Inflammatory macrophage treated with lipopolysaccharide for 4 hours (primary cell): ENCODE measurements around the gene RABL6.
"Not testable (repeated sequence)": the region's sequence is repeated elsewhere in the genome, so short reads cannot be mapped to it uniquely, and the experiment has no call there.

ENCODE experiments used
- DNase-seq: peaks from one replicate; pipeline ENCODE4 v3.0.0-alpha.2; 2020

The RABL6 gene

GRCh38 chr9:136823136-136824046 lies 15.6 kb downstream of the RABL6 start:
- DNase-seq = no peak

GRCh38 chr9:136824496-136825225 lies 16.9 kb downstream of the RABL6 start:
- DNase-seq = no peak

DNA sequence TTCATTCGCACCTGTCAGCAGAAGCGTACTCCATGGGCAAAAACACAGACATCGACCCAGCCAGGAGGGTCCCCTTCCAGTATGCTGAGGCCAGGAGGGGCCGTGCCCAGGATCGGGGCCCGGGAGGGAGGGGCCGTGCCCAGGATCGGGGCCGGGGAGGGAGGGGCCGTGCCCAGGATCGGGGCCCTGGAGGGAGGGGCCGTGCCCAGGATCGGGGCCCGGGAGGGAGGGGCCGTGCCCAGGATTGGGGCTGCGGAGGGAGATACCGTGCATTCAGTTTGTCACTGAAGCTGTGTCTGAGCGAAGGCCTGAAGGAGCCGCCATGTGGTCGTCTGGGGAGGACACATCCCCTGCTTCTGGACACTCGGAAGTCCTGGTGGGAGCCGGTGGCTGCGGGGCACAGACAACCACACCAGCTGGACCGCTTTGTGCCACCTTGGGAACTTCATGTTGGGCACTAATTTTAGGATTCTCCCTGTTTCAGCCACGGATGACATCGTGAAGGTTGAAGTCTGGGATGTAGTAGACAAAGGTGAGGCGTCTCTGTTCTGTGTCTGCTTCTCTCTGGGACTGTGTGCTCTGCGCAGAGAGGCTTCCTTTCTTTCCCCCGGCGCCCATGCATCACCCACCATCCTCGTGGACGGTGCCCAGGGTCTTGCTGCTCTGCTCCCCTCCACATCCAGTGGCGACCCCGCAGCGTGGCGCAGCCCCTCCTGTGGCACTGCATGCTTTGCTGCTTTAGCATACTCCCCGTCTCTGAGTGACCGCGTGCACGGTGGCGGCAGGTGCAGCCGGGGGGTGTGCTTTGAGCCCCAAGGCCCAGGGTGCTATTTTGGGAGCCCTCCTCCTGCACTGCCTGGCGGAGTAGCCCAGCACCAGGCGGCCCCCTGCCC lies 17.8 kb downstream of the RABL6 start:
- DNase-seq = no peak

- DNase-seq = no peak
These were observed 18.4 kb downstream of the RABL6 start for GRCh38 chr9:136826188-136826541.

- DNase-seq = no peak
These were observed 19.2 kb downstream of the RABL6 start for GRCh38 chr9:136826703-136827582.

DNA sequence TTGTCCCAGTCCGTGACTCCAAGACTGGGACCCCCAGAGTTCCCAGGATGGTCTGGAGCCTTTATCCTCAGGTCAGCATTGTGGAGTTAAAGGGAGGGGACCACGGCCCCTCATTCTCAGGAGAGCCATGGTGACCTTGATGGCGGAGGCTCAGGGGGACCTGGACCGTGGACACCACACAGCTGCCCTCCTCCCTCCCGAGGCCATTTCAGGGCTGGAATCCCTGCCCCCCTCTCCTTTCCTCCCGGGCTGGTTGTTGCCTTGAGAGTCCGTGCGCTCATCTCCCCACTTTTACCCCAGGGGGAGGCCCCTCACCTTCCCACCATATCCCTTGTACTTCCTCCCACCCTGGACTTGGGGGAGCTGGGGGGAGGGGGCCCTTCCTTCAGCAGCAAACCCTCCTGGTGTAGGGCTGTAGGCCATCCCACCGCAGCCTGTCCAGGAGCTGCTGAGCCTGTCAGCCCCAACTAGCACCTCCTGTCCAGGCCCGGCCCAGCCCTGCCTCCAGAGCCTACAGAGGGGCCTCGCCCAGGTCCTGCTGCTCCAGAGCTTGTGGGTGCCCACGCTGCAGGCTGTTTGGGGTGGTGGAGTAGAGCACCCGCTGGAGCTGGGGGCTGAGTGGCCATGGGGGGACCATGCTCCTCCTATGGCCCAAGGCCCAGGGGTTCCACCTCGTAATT lies 20.2 kb downstream of the RABL6 start:
- no peak for DNase-seq

DNA sequence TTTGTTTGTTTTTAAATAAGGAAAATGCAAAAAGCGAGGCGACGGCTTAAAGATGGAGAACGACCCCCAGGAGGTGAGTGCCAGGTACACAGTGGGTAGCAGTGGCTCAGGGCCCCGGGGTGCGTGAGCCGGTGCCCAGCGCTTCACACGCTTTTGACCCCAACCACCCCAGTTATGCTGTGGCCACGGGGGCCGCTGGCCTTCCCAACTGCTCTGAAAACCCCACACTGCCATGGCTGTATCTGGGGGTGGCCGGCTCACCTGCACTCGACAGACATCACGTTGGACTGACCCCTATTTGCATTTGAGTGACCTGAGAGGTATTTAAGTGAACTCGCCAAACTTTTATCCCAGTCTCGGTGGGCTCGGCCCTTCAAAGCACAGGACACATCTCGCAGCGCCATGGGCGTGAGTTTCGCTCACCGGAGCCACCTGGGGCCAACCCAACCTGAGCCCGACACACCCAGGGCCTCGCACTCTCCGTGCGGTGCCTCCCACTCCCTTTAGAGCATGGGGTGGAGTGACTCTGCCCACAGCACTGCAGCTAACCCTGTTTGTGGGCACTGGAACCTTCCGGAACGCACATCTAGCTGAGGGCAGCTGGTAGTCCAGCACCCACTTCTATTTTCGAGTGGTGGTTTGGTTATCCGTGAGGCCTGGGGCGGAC lies 20.9 kb downstream of the RABL6 start:
- DNase-seq = no peak

- DNase-seq = no peak
These were observed 21.7 kb downstream of the RABL6 start for GRCh38 chr9:136829412-136829811.

DNA sequence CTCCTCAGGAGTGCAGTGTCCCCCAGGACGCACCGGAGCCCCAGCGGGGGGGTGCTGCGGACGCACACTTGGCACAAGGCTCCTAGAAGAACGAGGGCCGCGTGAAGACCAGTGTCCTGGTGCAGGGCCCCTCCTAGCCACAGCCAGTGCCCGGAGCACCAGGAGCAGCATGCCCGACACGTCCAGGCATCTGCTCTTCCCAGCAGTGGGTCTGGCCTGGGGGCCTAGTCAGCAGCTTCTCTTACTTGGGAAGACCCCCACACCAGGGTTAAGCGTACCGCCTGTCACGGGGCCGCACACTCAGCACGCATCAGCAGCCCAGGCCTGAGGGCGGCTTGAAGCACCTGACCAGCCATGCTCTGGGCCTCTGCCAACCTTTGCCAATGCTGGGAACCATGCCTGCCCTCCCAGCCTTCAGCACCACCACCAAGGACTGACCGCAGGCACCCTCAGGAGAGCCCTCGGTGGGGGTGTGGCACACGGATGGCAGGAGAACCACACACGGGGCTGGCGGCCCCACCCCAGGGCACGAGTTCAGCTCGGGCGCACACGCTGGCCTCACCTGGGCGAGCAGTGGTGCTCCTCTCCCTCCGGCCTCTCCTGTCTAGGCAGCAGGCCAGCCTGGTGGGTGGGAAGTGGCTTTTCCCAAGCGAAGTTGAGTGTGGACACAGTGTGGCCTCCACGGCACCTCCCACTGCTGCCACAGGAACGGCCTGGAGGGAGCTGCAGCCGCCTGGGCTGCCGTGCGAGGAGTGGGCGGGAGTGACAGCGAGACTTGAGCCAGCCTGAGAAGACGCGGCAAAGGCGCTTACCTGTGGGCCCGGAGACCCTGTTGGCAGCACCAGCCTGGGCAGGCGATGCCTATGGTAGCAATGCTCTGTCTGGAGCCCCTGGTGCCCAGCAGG lies 22.5 kb downstream of the RABL6 start:
- DNase-seq = no peak

DNA sequence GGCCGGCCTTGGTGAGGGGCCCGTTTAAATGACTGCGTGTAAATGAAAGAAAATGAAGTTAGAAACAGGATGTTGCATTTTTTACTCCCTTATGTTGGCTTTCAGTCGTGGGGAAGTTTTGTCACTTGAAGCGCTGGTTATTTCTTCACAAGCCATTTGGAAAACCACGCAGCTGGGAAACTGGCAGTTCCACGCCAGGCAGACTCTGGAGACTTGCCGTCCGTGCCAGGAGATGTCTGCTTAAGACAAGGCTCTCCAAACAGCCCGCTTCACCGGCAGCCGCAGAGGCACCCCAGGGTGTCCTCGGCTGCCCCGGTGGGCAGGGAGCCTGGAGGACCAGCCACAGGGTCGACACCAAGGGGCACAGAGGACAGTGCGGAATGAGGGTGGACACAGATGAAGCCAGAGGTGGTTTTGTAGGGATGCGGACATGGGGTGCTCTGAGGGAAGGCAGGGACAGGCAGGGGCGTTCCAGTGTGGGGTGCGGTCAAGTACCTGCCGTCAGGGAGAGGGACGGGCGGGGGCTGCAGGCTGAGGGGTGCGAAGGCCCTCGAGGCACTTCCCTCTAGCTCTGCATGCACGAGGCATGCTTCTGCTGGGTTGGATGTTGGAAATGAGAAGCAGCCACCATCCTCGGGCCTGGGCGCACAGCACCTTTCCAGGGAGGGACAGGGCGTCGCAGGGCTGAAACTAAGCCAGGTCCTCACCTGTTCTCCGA lies 23.4 kb downstream of the RABL6 start:
- no peak for DNase-seq

DNA sequence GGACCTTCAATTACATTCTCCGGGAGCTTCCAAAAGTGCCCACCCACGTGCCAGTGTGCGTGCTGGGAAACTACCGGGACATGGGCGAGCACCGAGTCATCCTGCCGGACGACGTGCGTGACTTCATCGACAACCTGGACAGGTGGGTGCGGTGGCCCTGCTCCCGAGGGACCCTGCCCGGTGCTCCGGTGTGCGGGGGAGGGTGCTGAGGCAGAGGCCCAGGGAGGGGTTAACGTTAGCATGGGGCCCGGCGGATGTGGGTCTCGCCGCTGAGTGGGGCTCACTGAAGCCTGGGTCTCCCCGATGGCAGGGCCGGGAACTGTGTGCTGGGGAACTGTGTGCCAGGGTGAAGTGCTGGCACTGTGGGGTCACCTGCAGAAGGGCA lies 24.0 kb downstream of the RABL6 start:
- DNase-seq = no peak

DNA sequence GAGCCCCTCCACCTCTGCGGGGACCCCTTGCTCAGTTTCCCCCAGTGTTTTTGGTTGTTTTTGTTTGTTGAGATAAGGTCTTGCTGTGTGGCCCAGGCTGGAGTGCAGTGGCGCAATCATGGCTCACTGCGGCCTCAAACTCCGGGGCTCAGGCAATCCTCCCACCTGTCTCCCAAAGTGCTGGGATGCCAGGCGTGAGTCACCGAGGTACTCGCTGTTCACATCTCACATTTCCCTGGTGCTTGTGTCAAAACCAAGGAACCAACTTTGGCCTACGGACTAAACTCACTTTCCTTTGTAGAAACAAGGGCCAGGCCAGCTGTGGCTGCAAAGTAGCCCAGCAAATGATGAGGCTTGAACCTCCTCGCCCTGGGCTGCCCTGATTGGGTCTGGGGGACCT lies 24.8 kb downstream of the RABL6 start:
- no peak for DNase-seq

- DNase-seq = not testable (repeated sequence)
These were observed 25.8 kb downstream of the RABL6 start for GRCh38 chr9:136833381-136834048.

- no peak for DNase-seq
These were observed 27.6 kb downstream of the RABL6 start for GRCh38 chr9:136835162-136835931.

DNA sequence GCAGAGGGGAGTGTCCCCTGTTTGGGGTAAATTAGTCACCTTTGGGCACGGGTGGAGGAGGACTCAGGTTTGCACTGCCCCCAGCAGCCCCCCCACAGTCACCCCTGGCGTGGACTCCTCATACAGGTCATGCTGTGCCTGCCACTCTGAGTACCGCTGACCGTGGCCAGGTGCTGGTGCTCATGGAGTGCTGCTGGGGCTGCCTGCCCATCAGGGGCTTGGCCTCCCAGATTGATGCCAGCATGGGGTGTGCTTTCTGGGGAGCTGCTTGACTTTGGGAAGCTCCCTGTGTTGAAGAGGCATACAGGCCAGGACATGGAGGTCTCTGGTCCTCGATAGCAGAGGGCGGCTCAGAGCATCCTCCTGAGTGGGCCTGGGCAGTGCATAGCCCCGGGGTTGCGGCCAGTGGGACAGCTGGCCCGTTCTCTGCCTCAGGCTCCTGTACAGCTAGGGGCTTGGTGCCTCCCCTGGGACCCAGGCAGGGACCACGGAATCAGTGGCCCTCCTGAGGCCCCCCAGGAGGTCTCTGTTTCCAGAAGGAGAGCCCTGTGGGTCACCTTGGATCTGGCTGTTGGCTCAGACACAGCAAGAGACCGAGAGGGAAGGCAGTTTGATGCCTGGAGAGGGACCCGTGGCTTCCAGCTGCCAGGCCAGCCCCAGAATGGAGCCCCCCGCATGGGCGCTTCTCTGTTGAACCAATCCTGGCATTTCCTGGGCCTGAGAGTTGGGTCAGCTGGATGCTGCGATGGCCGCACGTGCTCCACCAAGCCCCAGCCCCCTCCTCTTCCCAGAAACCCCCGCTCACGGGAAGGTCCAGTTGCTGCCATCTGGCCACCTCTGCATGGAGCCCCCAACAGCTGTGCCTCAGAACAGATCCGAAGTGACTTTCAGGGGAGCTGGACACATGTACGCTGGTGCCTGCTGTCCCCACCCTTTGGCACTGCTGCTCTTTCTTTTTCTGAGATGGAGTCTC lies 28.5 kb downstream of the RABL6 start:
- no peak for DNase-seq

- DNase-seq = no peak
These were observed 29.6 kb downstream of the RABL6 start for GRCh38 chr9:136837146-136837855.
